Tibial nerve (tissue), 4 donors: ENCODE data around the gene DPH2. TPM values are rescaled to one million over a fixed set of nuclear protein-coding genes. Genes with fewer than 3 reads are reported as not detected.
A peak's percentile ranks its signal among the peaks of the same experiment; 100 is the strongest.

ENCODE experiments used
- DNase-seq, 2 donors: peaks; one replicate each; pipeline ENCODE4 v3.0.0-alpha.2; 2019; ENCODE audit warnings: low spot score in 2 of 2
- H3K27ac ChIP-seq, 4 donors: fragments of 200-600 bp; sonication (generic) in 3 of 4; one replicate each; pipeline ENCODE4 v1.5.1; 2017 to 2019; ENCODE audit warnings: mild to moderate bottlenecking in 1 of 4
- H3K27me3 ChIP-seq, 2 donors: fragments of 200-600 bp; sonication (generic) in 1 of 2; one replicate each; pipeline versions ENCODE4 v1.5.1 to v1.6.0; 2017 to 2019
- H3K36me3 ChIP-seq, 3 donors: fragments of 200-600 bp; sonication (generic); one replicate each; pipeline ENCODE4 v1.5.1; 2018 to 2019
- H3K4me1 ChIP-seq, 4 donors: fragments of 200-600 bp; sonication (generic) in 3 of 4; one replicate each; pipeline ENCODE4 v1.5.1; 2017 to 2019
- H3K4me3 ChIP-seq, 4 donors: fragments of 200-600 bp; sonication (generic) in 3 of 4; one replicate each; pipeline ENCODE4 v1.5.1; 2017 to 2019; ENCODE audit warnings: mild to moderate bottlenecking in 1 of 4, moderate library complexity in 1 of 4
- H3K9me3 ChIP-seq, 4 donors: fragments of 200-600 bp; sonication (generic) in 3 of 4; one replicate each; pipeline ENCODE4 v1.5.1; 2017 to 2019
- CTCF ChIP-seq, 5 experiments: fragments of 200-600 bp in 3 of 5; fragments of 450-650 bp in 2 of 5; sonication (generic) in 3 of 5; IDR thresholded peaks; one replicate each; pipeline ENCODE4 v1.5.1; 2016 to 2019; ENCODE audit warnings: antibody characterized with exemption in 5 of 5, mild to moderate bottlenecking in 3 of 5, moderate library complexity in 2 of 5
- EP300 ChIP-seq, 2 donors: sonication (generic); formaldehyde crosslinking; IDR thresholded peaks; one replicate each; pipeline ENCODE4 v1.6.1; 2017; ENCODE audit warnings: antibody characterized with exemption in 2 of 2, mild to moderate bottlenecking in 1 of 2
- POLR2A ChIP-seq, 2 donors: fragments of 450-650 bp; IDR thresholded peaks; one replicate each; pipeline ENCODE4 v1.6.1; 2017; ENCODE audit warnings: antibody characterized with exemption in 2 of 2, mild to moderate bottlenecking in 2 of 2, moderate library complexity in 2 of 2
- WGBS, 2 donors: methylation state at CpG; one replicate each; pipeline ENCODE4 v1.1.5; 2018; 5-methylcytosine and 5-hydroxymethylcytosine counted together
- total RNA-seq, 4 donors: library from RNA; depleted of rRNA; stranded (reverse); fragments of >200 nt; gene quantifications; one replicate each; pipeline ENCODE4 v1.1.0, GENCODE V29; 2016

DPH2 gene
- total RNA-seq: 10 to 100 TPM; 25.7 to 41.7 (median 31.9) TPM

- Histone ChIP-seq H3K9me3 (no peaks in the 10 kb centered on the region), H3K27me3 (no peaks in the 10 kb centered on the region), H3K27ac (peak within 1 kb of the TSS in 2 of 4 donors; percentile 35 to 52), H3K4me3 (peak within 1 kb of the TSS; percentile 71 to 88 (median 80)), H3K36me3 (peaks cover 0 to 46% (median 0%) of the 10 kb centered on the region in 3 donors), H3K4me1 (peaks cover 3 to 30% (median 10%) of the 10 kb centered on the region in 4 donors)
- TF ChIP-seq POLR2A (IDR thresholded peaks at IDR 0.05) (peak in 1 of 2 donors; percentile 23), CTCF (IDR thresholded peaks at IDR 0.05) (peak in 3 of 5 experiments; percentile 13 to 53 (median 21)), EP300 (IDR thresholded peaks at IDR 0.05) (peak in 1 of 2 donors; percentile 74)
- WGBS, 2 donors: 0 to 1% methylated on average over 42 to 44 of the region's 47 CpGs
- DNase-seq: peak; percentile 93 to 95
Observed at GRCh38 chr1:43969746-43970466, at the start of gene DPH2. TSS of gene DPH2 (plus strand) at chr1:43970010. CDS start at chr1:43970176, 166 bp downstream.

GRCh38 chr1:43921022-43921421 is 48.8 kb upstream of the DPH2 start:
- H3K4me1 ChIP-seq: no peaks in the 10 kb centered on the region
- no peak overlapping the region for H3K4me3 ChIP-seq
- H3K27ac ChIP-seq: no peak overlapping the region
- H3K9me3 ChIP-seq: no peaks in the 10 kb centered on the region
- TF ChIP-seq EP300 (IDR thresholded peaks at IDR 0.05): no peak
- no peak for TF ChIP-seq CTCF (IDR thresholded peaks at IDR 0.05)
- no peak for TF ChIP-seq POLR2A (IDR thresholded peaks at IDR 0.05)
- WGBS, 2 donors: 90 to 91% methylated on average over 6 of the region's 6 CpGs
- peaks cover 0 to 38% (median 0%) of the 10 kb centered on the region in 3 donors for H3K36me3 ChIP-seq
- H3K27me3 ChIP-seq: no peaks in the 10 kb centered on the region
- DNase-seq: no peak

- no peak for DNase-seq
- TF ChIP-seq EP300 (IDR thresholded peaks at IDR 0.05) (no peak), CTCF (IDR thresholded peaks at IDR 0.05) (no peak), POLR2A (IDR thresholded peaks at IDR 0.05) (no peak)
- WGBS, 2 donors: 85 to 98% methylated on average over 4 of the region's 4 CpGs
- Histone ChIP-seq H3K4me3 (no peak overlapping the region), H3K27me3 (no peaks in the 10 kb centered on the region), H3K27ac (no peak overlapping the region), H3K4me1 (no peaks in the 10 kb centered on the region), H3K9me3 (no peaks in the 10 kb centered on the region), H3K36me3 (peaks cover 0 to 50% (median 0%) of the 10 kb centered on the region in 3 donors)
Observed at GRCh38 chr1:43924516-43924915, 45.3 kb upstream of the DPH2 start.

- no peaks in the 10 kb centered on the region for H3K27me3 ChIP-seq
- no peak overlapping the region for H3K4me3 ChIP-seq
- 92 to 94% methylated on average over 9 of the region's 9 CpGs for whole genome bisulfite sequencing, 2 donors
- no peak for DNase-seq
- no peaks in the 10 kb centered on the region for H3K4me1 ChIP-seq
- peaks cover 0 to 60% (median 0%) of the 10 kb centered on the region in 3 donors for H3K36me3 ChIP-seq
- no peak for TF ChIP-seq EP300 (IDR thresholded peaks at IDR 0.05)
- no peak for TF ChIP-seq POLR2A (IDR thresholded peaks at IDR 0.05)
- TF ChIP-seq CTCF (IDR thresholded peaks at IDR 0.05): no peak
- no peaks in the 10 kb centered on the region for H3K9me3 ChIP-seq
- no peak overlapping the region for H3K27ac ChIP-seq
Observed at GRCh38 chr1:43925846-43926245, 44.0 kb upstream of the DPH2 start.
